ENCODE measurements around the gene CCL19. TPM values are rescaled to one million over a fixed set of nuclear protein-coding genes. Genes with fewer than 3 reads are reported as not detected.

CCL19 gene
- total and polyA plus RNA-seq, 2 of the 8 experiments (the other 6 are each of a cell fraction or from before 2014, with no cell fraction given): not detected

DNA sequence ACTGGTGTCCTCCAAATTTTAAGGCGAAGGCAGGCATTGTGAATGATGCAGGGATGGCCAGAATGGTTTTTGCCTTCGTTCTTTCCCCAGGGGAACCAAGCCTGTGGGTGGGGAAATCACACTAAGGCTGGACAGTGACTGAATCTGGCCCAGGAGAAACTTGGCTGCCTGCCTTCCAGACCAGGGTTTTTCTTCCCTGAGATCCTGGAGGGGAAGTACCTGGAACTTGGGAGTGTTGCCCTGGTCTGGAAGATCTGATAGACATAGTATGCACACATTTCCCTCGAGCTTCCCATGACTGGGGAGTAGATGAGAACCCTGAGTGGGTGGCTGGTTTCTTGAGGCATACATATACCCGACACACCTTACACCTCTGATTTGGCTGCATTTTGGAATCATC is 39.8 kb downstream of the CCL19 start (continued):
- no peak for TF ChIP-seq SRF (IDR thresholded peaks at IDR 0.05; ENCODE audit: low read depth, low read length)
- TF ChIP-seq ASH2L (IDR thresholded peaks at IDR 0.05; ENCODE audit: low read length): no peak
